Neural crest cell (in vitro differentiated cells): ENCODE measurements around the gene SLC16A12. TPM values are rescaled to one million over a fixed set of nuclear protein-coding genes. Genes with fewer than 3 reads are reported as not detected.

Experiments used
- DNase-seq: peaks from one replicate; pipeline ENCODE4 v3.0.0; 2021; ENCODE audit warnings: low read depth, mixed read lengths, low spot score
- H3K27ac Mint-ChIP-seq: one replicate; pipeline ENCODE4 v1.8.0; 2021; ENCODE audit warnings: mild to moderate bottlenecking, mixed read lengths; ENCODE audit not compliant: unreplicated experiment
- H3K27me3 Mint-ChIP-seq: 2 replicates; pipeline ENCODE4 v1.8.0; 2021; ENCODE audit warnings: low read depth, mild to moderate bottlenecking, mixed read lengths
- H3K36me3 Mint-ChIP-seq: 2 replicates; pipeline ENCODE4 v1.8.0; 2021; ENCODE audit warnings: low read depth, mild to moderate bottlenecking, mixed read lengths
- H3K4me1 Mint-ChIP-seq: 2 replicates; pipeline ENCODE4 v1.8.0; 2021; ENCODE audit warnings: mixed read lengths
- H3K4me3 Mint-ChIP-seq: one replicate; pipeline ENCODE4 v1.8.0; 2021; ENCODE audit warnings: mild to moderate bottlenecking, mixed read lengths
- H3K9me3 Mint-ChIP-seq: 2 replicates; pipeline ENCODE4 v1.8.0; 2021; ENCODE audit warnings: mixed read lengths
- total RNA-seq: library from RNA; stranded (reverse); gene quantifications from 2 replicates; pipeline ENCODE4 v1.2.1, GENCODE V29; 2021
- TF ChIP-seq, protein P1 (sequence below): fragments of 200-600 bp; sonication (generic); conservative IDR thresholded peaks from 2 replicates; pipeline ENCODE4 v1.5.0; 2021; ENCODE audit warnings: antibody characterized with exemption, mild to moderate bottlenecking

SLC16A12 gene
- total RNA-seq, 1 donor from 2014 or later = not detected

DNA sequence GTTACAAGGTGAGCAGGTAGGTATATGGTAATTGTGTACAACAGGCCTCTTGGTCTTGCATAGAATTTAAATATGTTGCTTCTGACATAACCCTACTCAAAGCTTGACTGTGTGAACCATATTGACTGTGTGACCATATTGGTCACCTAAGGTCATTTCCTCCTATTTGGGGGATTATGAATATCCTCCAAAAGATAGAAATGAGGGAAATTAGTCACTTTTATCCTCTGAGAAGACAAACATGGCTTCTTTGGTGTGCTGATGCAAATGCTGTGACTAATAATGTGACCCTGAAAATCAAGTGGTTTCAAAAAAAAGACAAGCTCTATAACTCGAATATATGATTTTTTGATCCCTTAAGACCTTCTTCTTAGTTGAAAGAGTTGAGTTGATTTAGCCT lies 93.1 kb downstream of the SLC16A12 start:
- Mint-ChIP-seq H3K36me3 (peaks cover 4% of the 10 kb centered on the region), H3K4me1 (no peaks in the 10 kb centered on the region), H3K4me3 (no peak overlapping the region), H3K27ac (no peak overlapping the region), H3K9me3 (peaks cover 3% of the 10 kb centered on the region), H3K27me3 (peaks cover 13% of the 10 kb centered on the region)
- DNase-seq = no peak
- TF ChIP-seq, protein P1, sequence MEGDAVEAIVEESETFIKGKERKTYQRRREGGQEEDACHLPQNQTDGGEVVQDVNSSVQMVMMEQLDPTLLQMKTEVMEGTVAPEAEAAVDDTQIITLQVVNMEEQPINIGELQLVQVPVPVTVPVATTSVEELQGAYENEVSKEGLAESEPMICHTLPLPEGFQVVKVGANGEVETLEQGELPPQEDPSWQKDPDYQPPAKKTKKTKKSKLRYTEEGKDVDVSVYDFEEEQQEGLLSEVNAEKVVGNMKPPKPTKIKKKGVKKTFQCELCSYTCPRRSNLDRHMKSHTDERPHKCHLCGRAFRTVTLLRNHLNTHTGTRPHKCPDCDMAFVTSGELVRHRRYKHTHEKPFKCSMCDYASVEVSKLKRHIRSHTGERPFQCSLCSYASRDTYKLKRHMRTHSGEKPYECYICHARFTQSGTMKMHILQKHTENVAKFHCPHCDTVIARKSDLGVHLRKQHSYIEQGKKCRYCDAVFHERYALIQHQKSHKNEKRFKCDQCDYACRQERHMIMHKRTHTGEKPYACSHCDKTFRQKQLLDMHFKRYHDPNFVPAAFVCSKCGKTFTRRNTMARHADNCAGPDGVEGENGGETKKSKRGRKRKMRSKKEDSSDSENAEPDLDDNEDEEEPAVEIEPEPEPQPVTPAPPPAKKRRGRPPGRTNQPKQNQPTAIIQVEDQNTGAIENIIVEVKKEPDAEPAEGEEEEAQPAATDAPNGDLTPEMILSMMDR = no peak

DNA sequence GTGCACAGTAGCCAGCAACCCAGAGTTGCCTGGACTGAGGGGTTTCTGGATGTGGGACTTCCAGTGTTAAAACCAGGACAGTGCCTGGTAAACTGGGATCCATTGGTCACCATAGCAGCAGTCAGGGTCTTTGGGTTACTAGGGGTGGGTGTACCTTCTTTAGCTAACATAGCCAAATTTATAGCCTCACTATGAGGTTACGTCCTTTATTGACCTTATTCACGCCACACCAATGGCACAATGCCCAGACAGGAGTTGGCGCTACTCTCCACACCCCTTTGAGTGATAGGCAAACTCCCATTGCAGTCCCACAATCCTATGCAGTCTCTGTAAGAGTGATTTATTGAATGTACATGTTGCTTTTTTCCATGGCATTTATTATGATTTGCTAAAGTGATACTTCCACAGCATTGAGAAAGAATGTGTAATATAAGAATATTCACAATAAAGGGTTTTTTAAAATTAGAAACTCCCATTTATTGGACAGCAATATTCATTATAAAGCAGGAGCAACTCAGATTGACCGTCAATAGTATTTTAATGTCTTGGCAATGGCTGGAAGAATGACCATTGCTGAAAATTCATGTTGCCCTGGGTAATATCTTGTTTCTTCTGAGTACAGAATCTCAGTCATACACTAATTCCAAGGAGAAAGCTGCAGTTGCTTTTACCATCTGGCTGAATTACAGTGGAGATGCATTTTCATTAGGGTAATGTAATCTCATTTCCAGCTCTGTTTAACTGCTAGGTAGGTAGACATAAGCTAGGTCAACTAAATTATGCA lies 95.0 kb downstream of the SLC16A12 start:
- no peak overlapping the region for H3K27ac Mint-ChIP-seq
- no peaks in the 10 kb centered on the region for H3K36me3 Mint-ChIP-seq
- no peak overlapping the region for H3K4me3 Mint-ChIP-seq
- H3K27me3 Mint-ChIP-seq = peaks cover 16% of the 10 kb centered on the region
- TF ChIP-seq, protein P1 = no peak
- H3K4me1 Mint-ChIP-seq = no peaks in the 10 kb centered on the region
- no peaks in the 10 kb centered on the region for H3K9me3 Mint-ChIP-seq
- DNase-seq = no peak

DNA sequence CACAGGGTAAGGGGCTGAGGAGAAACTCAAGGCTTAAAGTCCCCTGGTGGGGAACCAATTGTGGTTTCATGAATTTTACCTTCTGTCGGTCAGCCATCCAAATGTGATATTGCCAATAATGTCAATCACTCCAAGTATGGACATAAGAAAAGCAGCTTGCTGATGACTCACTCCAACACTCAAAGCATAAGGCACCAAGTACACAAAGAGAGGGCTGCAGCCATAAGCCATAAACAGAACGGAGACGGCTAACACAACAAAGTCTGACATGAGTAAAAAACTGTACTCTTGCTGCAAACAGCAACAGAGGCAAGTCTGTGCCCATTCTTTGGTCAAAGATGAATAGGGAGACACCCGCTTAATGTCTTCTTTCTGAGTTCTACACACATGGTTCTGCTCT lies 96.9 kb downstream of the SLC16A12 start:
- Mint-ChIP-seq H3K9me3 (no peaks in the 10 kb centered on the region), H3K36me3 (no peaks in the 10 kb centered on the region), H3K27ac (no peak overlapping the region), H3K27me3 (peaks cover 25% of the 10 kb centered on the region), H3K4me3 (no peak overlapping the region), H3K4me1 (no peaks in the 10 kb centered on the region)
- DNase-seq = no peak
- TF ChIP-seq, protein P1 = no peak

DNA sequence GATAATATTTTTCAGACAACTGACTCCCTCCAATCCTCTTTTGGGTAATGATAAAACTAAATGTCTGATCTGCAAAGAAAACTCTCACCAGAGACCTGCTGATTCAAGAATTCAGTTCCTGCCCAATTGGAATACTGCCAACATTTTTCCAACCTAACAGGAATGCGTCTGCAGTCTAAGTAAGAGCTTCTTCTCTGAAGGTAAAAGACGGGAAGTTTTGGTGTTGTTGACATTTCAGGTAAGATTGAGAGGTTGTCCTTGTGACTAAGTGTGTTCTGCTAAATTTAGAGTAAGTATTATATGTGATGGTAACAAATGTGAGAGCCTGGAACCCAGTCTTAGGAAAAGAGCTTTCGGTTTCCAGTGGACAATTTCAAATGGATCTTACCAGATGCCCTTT lies 103.4 kb downstream of the SLC16A12 start:
- H3K9me3 Mint-ChIP-seq = no peaks in the 10 kb centered on the region
- DNase-seq = no peak
- H3K36me3 Mint-ChIP-seq = no peaks in the 10 kb centered on the region
- TF ChIP-seq, protein P1 = no peak
- no peak overlapping the region for H3K4me3 Mint-ChIP-seq
- no peak overlapping the region for H3K27ac Mint-ChIP-seq
- no peaks in the 10 kb centered on the region for H3K4me1 Mint-ChIP-seq
- H3K27me3 Mint-ChIP-seq = peaks cover 19% of the 10 kb centered on the region

DNA sequence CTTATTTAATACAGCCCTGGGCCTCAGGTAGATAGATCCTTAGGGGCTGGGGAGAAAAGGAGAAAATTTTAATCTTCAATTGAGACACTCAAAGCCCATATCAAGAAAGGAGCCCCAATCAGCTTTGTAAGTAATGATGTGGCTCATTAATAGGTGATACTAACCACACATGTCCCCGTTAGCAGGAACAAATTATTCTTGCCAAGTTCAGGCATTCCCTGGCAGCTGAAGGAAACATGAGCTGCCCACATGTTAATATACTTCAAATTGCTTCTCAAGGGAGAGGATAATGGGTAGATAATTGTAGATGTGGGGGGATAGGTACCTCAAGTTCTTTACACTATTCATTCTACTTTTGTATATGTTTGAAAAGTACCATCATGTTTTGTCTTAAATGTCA lies 106.5 kb downstream of the SLC16A12 start:
- Mint-ChIP-seq H3K27ac (no peak overlapping the region), H3K4me1 (no peaks in the 10 kb centered on the region), H3K36me3 (no peaks in the 10 kb centered on the region), H3K9me3 (no peaks in the 10 kb centered on the region), H3K27me3 (no peaks in the 10 kb centered on the region), H3K4me3 (no peak overlapping the region)
- no peak for DNase-seq
- TF ChIP-seq, protein P1 = no peak
